ENCODE measurements around the gene TKT.

Gene TKT

GRCh38 chr3:53192608-53193007 lies 63.2 kb downstream of the TKT start:
- peaks cover 33% of the 10 kb centered on the region for H3K36me3 Mint-ChIP-seq
- peaks cover 52% of the 10 kb centered on the region for H3K4me1 Mint-ChIP-seq
- no peaks in the 10 kb centered on the region for H3K27me3 Mint-ChIP-seq
- ATAC-seq: no peak
- H3K27ac Mint-ChIP-seq: peak overlapping the region; percentile 80
- H3K4me3 Mint-ChIP-seq: no peak overlapping the region
- H3K9me3 Mint-ChIP-seq: no peaks in the 10 kb centered on the region

- ATAC-seq: no peak
- Mint-ChIP-seq H3K9me3 (no peaks in the 10 kb centered on the region), H3K36me3 (peaks cover 38% of the 10 kb centered on the region), H3K4me3 (no peak overlapping the region), H3K4me1 (peaks cover 56% of the 10 kb centered on the region), H3K27ac (peak overlapping the region; percentile 80), H3K27me3 (no peaks in the 10 kb centered on the region)
These were observed 63.9 kb downstream of the TKT start for GRCh38 chr3:53191836-53192480.

- no peaks in the 10 kb centered on the region for H3K9me3 Mint-ChIP-seq
- peaks cover 52% of the 10 kb centered on the region for H3K4me1 Mint-ChIP-seq
- no peak overlapping the region for H3K4me3 Mint-ChIP-seq
- peak; percentile 45 for ATAC-seq
- peak overlapping the region; percentile 62 for H3K27ac Mint-ChIP-seq
- peaks cover 49% of the 10 kb centered on the region for H3K36me3 Mint-ChIP-seq
- H3K27me3 Mint-ChIP-seq: no peaks in the 10 kb centered on the region
These were observed 65.2 kb downstream of the TKT start for GRCh38 chr3:53190659-53191058.

GRCh38 chr3:53189276-53189675 lies 66.5 kb downstream of the TKT start:
- peaks cover 62% of the 10 kb centered on the region for H3K36me3 Mint-ChIP-seq
- no peak overlapping the region for H3K4me3 Mint-ChIP-seq
- peaks cover 49% of the 10 kb centered on the region for H3K4me1 Mint-ChIP-seq
- no peaks in the 10 kb centered on the region for H3K27me3 Mint-ChIP-seq
- no peaks in the 10 kb centered on the region for H3K9me3 Mint-ChIP-seq
- no peak for ATAC-seq
- H3K27ac Mint-ChIP-seq: no peak overlapping the region

GRCh38 chr3:53188720-53189119 lies 67.1 kb downstream of the TKT start:
- ATAC-seq: no peak
- no peaks in the 10 kb centered on the region for H3K27me3 Mint-ChIP-seq
- no peaks in the 10 kb centered on the region for H3K9me3 Mint-ChIP-seq
- H3K4me1 Mint-ChIP-seq: peaks cover 46% of the 10 kb centered on the region
- H3K36me3 Mint-ChIP-seq: peaks cover 67% of the 10 kb centered on the region
- H3K4me3 Mint-ChIP-seq: no peak overlapping the region
- no peak overlapping the region for H3K27ac Mint-ChIP-seq

GRCh38 chr3:53188136-53188685 lies 67.6 kb downstream of the TKT start:
- peaks cover 41% of the 10 kb centered on the region for H3K4me1 Mint-ChIP-seq
- H3K27ac Mint-ChIP-seq: no peak overlapping the region
- ATAC-seq: no peak
- H3K36me3 Mint-ChIP-seq: peaks cover 67% of the 10 kb centered on the region
- no peaks in the 10 kb centered on the region for H3K27me3 Mint-ChIP-seq
- no peaks in the 10 kb centered on the region for H3K9me3 Mint-ChIP-seq
- H3K4me3 Mint-ChIP-seq: no peak overlapping the region

GRCh38 chr3:53187430-53187829 lies 68.4 kb downstream of the TKT start:
- H3K4me1 Mint-ChIP-seq: peaks cover 33% of the 10 kb centered on the region
- no peak overlapping the region for H3K4me3 Mint-ChIP-seq
- H3K27ac Mint-ChIP-seq: no peak overlapping the region
- no peaks in the 10 kb centered on the region for H3K27me3 Mint-ChIP-seq
- no peak for ATAC-seq
- no peaks in the 10 kb centered on the region for H3K9me3 Mint-ChIP-seq
- peaks cover 69% of the 10 kb centered on the region for H3K36me3 Mint-ChIP-seq

- Mint-ChIP-seq H3K9me3 (no peaks in the 10 kb centered on the region), H3K4me3 (no peak overlapping the region), H3K4me1 (peaks cover 29% of the 10 kb centered on the region), H3K36me3 (peaks cover 70% of the 10 kb centered on the region), H3K27me3 (no peaks in the 10 kb centered on the region), H3K27ac (peak overlapping the region; percentile 44)
- no peak for ATAC-seq
These were observed 69.1 kb downstream of the TKT start for GRCh38 chr3:53186726-53187125.

GRCh38 chr3:53185761-53186465 lies 69.9 kb downstream of the TKT start:
- Mint-ChIP-seq H3K4me1 (peaks cover 34% of the 10 kb centered on the region), H3K27me3 (no peaks in the 10 kb centered on the region), H3K4me3 (no peak overlapping the region), H3K27ac (peak overlapping the region; percentile 44), H3K36me3 (peaks cover 72% of the 10 kb centered on the region), H3K9me3 (no peaks in the 10 kb centered on the region)
- no peak for ATAC-seq

GRCh38 chr3:53184701-53185100 lies 71.1 kb downstream of the TKT start:
- Mint-ChIP-seq H3K27me3 (no peaks in the 10 kb centered on the region), H3K27ac (peak overlapping the region; percentile 5), H3K36me3 (peaks cover 65% of the 10 kb centered on the region), H3K4me1 (peaks cover 34% of the 10 kb centered on the region), H3K9me3 (no peaks in the 10 kb centered on the region), H3K4me3 (no peak overlapping the region)
- ATAC-seq: no peak

- H3K9me3 Mint-ChIP-seq: no peaks in the 10 kb centered on the region
- no peak overlapping the region for H3K4me3 Mint-ChIP-seq
- H3K27ac Mint-ChIP-seq: no peak overlapping the region
- peaks cover 77% of the 10 kb centered on the region for H3K36me3 Mint-ChIP-seq
- H3K4me1 Mint-ChIP-seq: peaks cover 45% of the 10 kb centered on the region
- no peak for ATAC-seq
- H3K27me3 Mint-ChIP-seq: no peaks in the 10 kb centered on the region
These were observed 72.3 kb downstream of the TKT start for GRCh38 chr3:53183514-53183913.

GRCh38 chr3:53182764-53183355 lies 73.0 kb downstream of the TKT start:
- H3K4me3 Mint-ChIP-seq: no peak overlapping the region
- ATAC-seq: no peak
- H3K4me1 Mint-ChIP-seq: peaks cover 52% of the 10 kb centered on the region
- H3K27me3 Mint-ChIP-seq: no peaks in the 10 kb centered on the region
- no peaks in the 10 kb centered on the region for H3K9me3 Mint-ChIP-seq
- H3K27ac Mint-ChIP-seq: no peak overlapping the region
- peaks cover 83% of the 10 kb centered on the region for H3K36me3 Mint-ChIP-seq

- Mint-ChIP-seq H3K27me3 (no peaks in the 10 kb centered on the region), H3K4me1 (peaks cover 60% of the 10 kb centered on the region), H3K27ac (peak overlapping the region; percentile 69), H3K4me3 (no peak overlapping the region), H3K36me3 (peaks cover 82% of the 10 kb centered on the region), H3K9me3 (no peaks in the 10 kb centered on the region)
- no peak for ATAC-seq
These were observed 74.3 kb downstream of the TKT start for GRCh38 chr3:53181528-53181927.

GRCh38 chr3:53181024-53181371 lies 74.8 kb downstream of the TKT start:
- ATAC-seq: peak; percentile 24
- no peak overlapping the region for H3K4me3 Mint-ChIP-seq
- peaks cover 65% of the 10 kb centered on the region for H3K4me1 Mint-ChIP-seq
- no peaks in the 10 kb centered on the region for H3K9me3 Mint-ChIP-seq
- H3K36me3 Mint-ChIP-seq: peaks cover 80% of the 10 kb centered on the region
- H3K27me3 Mint-ChIP-seq: no peaks in the 10 kb centered on the region
- peak overlapping the region; percentile 69 for H3K27ac Mint-ChIP-seq

- H3K4me3 Mint-ChIP-seq: peak overlapping the region; percentile 35
- H3K4me1 Mint-ChIP-seq: peaks cover 70% of the 10 kb centered on the region
- peak overlapping the region; percentile 69 for H3K27ac Mint-ChIP-seq
- H3K27me3 Mint-ChIP-seq: no peaks in the 10 kb centered on the region
- peaks cover 80% of the 10 kb centered on the region for H3K36me3 Mint-ChIP-seq
- no peaks in the 10 kb centered on the region for H3K9me3 Mint-ChIP-seq
- ATAC-seq: peak; percentile 99
These were observed 75.4 kb downstream of the TKT start for GRCh38 chr3:53180305-53181023.

Data from stimulated activated memory B cell treated with anti-CD40 and anti-IgM and Interleukin-4, amounts not matched to agents 10 μg/mL and 1 μg/mL and 100 μg/mL, for 72 hours (primary cell).